Right lobe of liver (tissue), 4 donors: ENCODE measurements around the gene SH3RF3.

Experiments used
- CTCF ChIP-seq, 4 donors: fragments of 200-600 bp in 3 of 4; fragments of 450-650 bp in 1 of 4; IDR thresholded peaks; one replicate each; pipeline versions ENCODE4 v1.5.1 to v1.8.0; 2016 to 2022; ENCODE audit warnings: antibody characterized with exemption in 4 of 4, mild to moderate bottlenecking in 2 of 4
- POLR2A ChIP-seq: fragments of 450-650 bp; IDR thresholded peaks from one replicate; pipeline ENCODE4 v1.6.1; 2017; ENCODE audit warnings: antibody characterized with exemption, mild to moderate bottlenecking
- donor health status: DM: no; HTN: no; CAD: no.
- donor health status: DM: no; HTN: no; CAD: no.
- donor health status: DM: no; HTN: yes; CAD: no.

GRCh38 chr2:109387221-109387735 lies 258.3 kb downstream of the SH3RF3 start:
- TF ChIP-seq POLR2A (no peak), CTCF (IDR thresholded peaks at IDR 0.05) (no peak)
